Liver (tissue), 9 donors: ENCODE results near the gene PPP2R5A. TPM values are rescaled to one million over a fixed set of nuclear protein-coding genes. Genes with fewer than 3 reads are reported as not detected.
"Not testable (repeated sequence)": the region's sequence is repeated elsewhere in the genome, so short reads cannot be mapped to it uniquely, and the experiment has no call there.

Source experiments
- DNase-seq: peaks from one replicate; pipeline ENCODE4 v3.0.0-alpha.2; 2017; ENCODE audit warnings: low spot score
- H3K27ac ChIP-seq, 2 donors: one replicate each; pipeline ENCODE4 v1.7.0; 2013; ENCODE audit warnings: inconsistent platforms in 2 of 2, low read length in 2 of 2, control low read depth in 1 of 2, low read depth in 1 of 2, mild to moderate bottlenecking in 1 of 2
- H3K27me3 ChIP-seq, 4 donors: one replicate each; pipeline versions ENCODE4 v1.6.1 to v1.7.0; 2013; ENCODE audit warnings: low read length in 3 of 4, inconsistent platforms in 1 of 4, mild to moderate bottlenecking in 1 of 4, moderate library complexity in 1 of 4; ENCODE audit not compliant: control insufficient read depth in 4 of 4, insufficient read depth in 4 of 4
- H3K36me3 ChIP-seq, 4 donors: one replicate each; pipeline versions ENCODE4 v1.6.1 to v1.7.0; 2013; ENCODE audit warnings: low read length in 3 of 4, mild to moderate bottlenecking in 3 of 4, low read depth in 1 of 4, moderate library complexity in 1 of 4; ENCODE audit not compliant: control insufficient read depth in 4 of 4, insufficient read depth in 3 of 4
- H3K4me1 ChIP-seq, 4 donors: one replicate each; pipeline versions ENCODE4 v1.6.1 to v1.7.0; 2013; ENCODE audit warnings: low read length in 3 of 4, mild to moderate bottlenecking in 3 of 4, moderate library complexity in 1 of 4; ENCODE audit not compliant: control insufficient read depth in 4 of 4, insufficient read depth in 4 of 4
- H3K4me3 ChIP-seq, 3 donors: one replicate each; pipeline versions ENCODE4 v1.6.1 to v1.7.0; 2013; ENCODE audit warnings: low read length in 3 of 3, control low read depth in 1 of 3, low read depth in 1 of 3, mild to moderate bottlenecking in 1 of 3
- H3K9ac ChIP-seq, 2 donors: one replicate each; pipeline ENCODE4 v1.7.0; 2013; ENCODE audit warnings: low read length in 2 of 2, mild to moderate bottlenecking in 2 of 2, moderate library complexity in 2 of 2, control low read depth in 1 of 2, low read depth in 1 of 2
- H3K9me3 ChIP-seq, 4 donors: one replicate each; pipeline versions ENCODE4 v1.6.1 to v1.7.0; 2013; ENCODE audit warnings: low read length in 3 of 4; ENCODE audit not compliant: control insufficient read depth in 4 of 4
- EGR1 ChIP-seq, 2 donors: IDR thresholded peaks; 2 replicates each; pipeline ENCODE4 v1.6.1; 2016 to 2018; ENCODE audit warnings: antibody characterized with exemption in 2 of 2, low read depth in 2 of 2
- FOXA1 ChIP-seq: IDR thresholded peaks from 2 replicates; pipeline ENCODE4 v1.6.1; 2016; ENCODE audit warnings: antibody characterized with exemption
- GABPA ChIP-seq, 2 donors: IDR thresholded peaks in 1 of 2; conservative IDR thresholded peaks in 1 of 2; 2 replicates each; pipeline ENCODE4 v1.6.1; 2016; ENCODE audit warnings: antibody characterized with exemption in 2 of 2, mild to moderate bottlenecking in 1 of 2, moderate library complexity in 1 of 2
- HNF4A ChIP-seq, 2 donors: conservative IDR thresholded peaks; 2 replicates each; pipeline ENCODE4 v1.6.1; 2016; ENCODE audit warnings: antibody characterized with exemption in 2 of 2, mild to moderate bottlenecking in 2 of 2
- HNF4G ChIP-seq: IDR thresholded peaks from 2 replicates; pipeline ENCODE4 v1.6.1; 2016; ENCODE audit warnings: antibody characterized with exemption
- RAD21 ChIP-seq, 2 donors: IDR thresholded peaks; 2 replicates each; pipeline ENCODE4 v1.6.1; 2016; ENCODE audit warnings: antibody characterized with exemption in 2 of 2, mild to moderate bottlenecking in 2 of 2
- SP1 ChIP-seq: IDR thresholded peaks from 2 replicates; pipeline ENCODE4 v1.6.1; 2018; ENCODE audit warnings: antibody characterized with exemption, mild to moderate bottlenecking
- TAF1 ChIP-seq: conservative IDR thresholded peaks from 2 replicates; pipeline ENCODE4 v1.6.1; 2016; ENCODE audit warnings: antibody characterized with exemption, mild to moderate bottlenecking
- YY1 ChIP-seq: IDR thresholded peaks from 2 replicates; pipeline ENCODE4 v1.6.1; 2016; ENCODE audit warnings: antibody characterized with exemption, mild to moderate bottlenecking
- WGBS: extraction: QIAGEN DNeasy Blood & Tissue Kit; methylation state at CpG from one replicate; pipeline ENCODE4 v1.1.7; 2013; 5-methylcytosine and 5-hydroxymethylcytosine counted together
- polyA plus RNA-seq, 2 donors: library from polyadenylated mRNA; stranded (reverse) in 1 of 2; unstranded in 1 of 2; fragments of 200-250 nt in 1 of 2; fragments of >200 nt in 1 of 2; fragmentation: Nextera tagmentation in 1 of 2; extraction: Ambion mirVana in 1 of 2; gene quantifications; one replicate each; pipeline versions ENCODE4 v1.2.1 to v1.2.3, GENCODE V29; 2013 to 2015
- total RNA-seq, 2 donors: library from RNA; depleted of rRNA; stranded (reverse); fragments of >200 nt; gene quantifications; one replicate each; pipeline ENCODE4 v1.2.3, GENCODE V29; 2014
- TF ChIP-seq, protein P1 (sequence below): fragments of 150-350 bp; IDR thresholded peaks from 2 replicates; pipeline ENCODE4 v1.5.1; 2017; ENCODE audit warnings: improper control_type of control experiment, low read depth, low read length; ENCODE audit not compliant: missing input control
- TF ChIP-seq, protein P2 (sequence below): IDR thresholded peaks from 2 replicates; pipeline ENCODE4 v1.6.1; 2016; ENCODE audit warnings: antibody characterized with exemption
- TF ChIP-seq, protein P3 (sequence below): IDR thresholded peaks from 2 replicates; pipeline ENCODE4 v1.6.1; 2016; ENCODE audit warnings: antibody characterized with exemption
- TF ChIP-seq, protein P4 (sequence below): IDR thresholded peaks from 2 replicates; pipeline ENCODE4 v1.6.1; 2016; ENCODE audit warnings: antibody characterized with exemption, mild to moderate bottlenecking
- donor health status: healthy.
- donor health status: healthy.
- donor health status: healthy.
- donor health status: healthy.
- donor health status: healthy.

The PPP2R5A gene
- total and polyA plus RNA-seq, 4 donors: 22.9 to 40.7 (median 28.5) TPM

DNA sequence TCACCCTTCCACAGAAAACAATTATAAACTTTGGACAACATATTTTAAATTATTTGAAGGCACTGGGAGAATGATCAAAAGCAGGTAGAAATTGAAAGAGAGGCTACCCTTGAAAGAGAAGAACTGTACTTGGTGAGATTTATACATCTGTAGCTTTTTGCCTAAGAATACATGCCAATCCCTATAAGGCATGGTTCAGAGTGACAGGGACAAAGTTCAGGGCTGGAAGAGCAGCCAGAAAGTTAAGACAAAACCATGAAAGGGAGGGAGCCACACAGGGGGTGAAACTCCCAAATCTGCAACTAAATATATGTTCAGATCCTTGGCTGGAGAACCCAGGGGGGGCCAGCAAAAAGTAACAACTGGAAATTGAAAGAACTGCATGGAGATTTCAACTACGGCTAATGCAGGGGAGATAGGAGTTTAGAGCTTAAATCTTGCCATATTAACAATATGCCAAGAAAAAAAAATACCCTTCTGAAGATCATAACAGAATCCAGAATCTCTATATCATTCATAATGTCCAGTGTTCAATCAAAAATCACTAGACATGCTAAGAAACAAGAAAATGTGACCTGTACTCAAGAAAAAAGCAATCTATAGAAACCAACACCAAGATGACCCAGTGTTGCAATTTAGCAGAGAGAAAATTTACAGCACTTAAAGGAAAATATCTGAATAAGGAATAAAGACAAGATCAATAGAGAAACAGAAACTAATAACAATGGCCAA lies 103.9 kb downstream of the PPP2R5A start:
- peaks cover 0 to 5% (median 4%) of the 10 kb centered on the region in 4 donors for H3K36me3 ChIP-seq
- H3K4me3 ChIP-seq: no peak overlapping the region
- no peaks in the 10 kb centered on the region for H3K4me1 ChIP-seq
- no peak for TF ChIP-seq HNF4G
- no peak for TF ChIP-seq EGR1 (IDR thresholded peaks at IDR 0.05; ENCODE audit: low read depth in 2 of 2)
- 95% methylated on average over 1 of the region's 1 CpG for WGBS
- H3K9ac ChIP-seq: no peak overlapping the region
- H3K9me3 ChIP-seq: no peaks in the 10 kb centered on the region
- no peak for DNase-seq
- no peaks in the 10 kb centered on the region for H3K27me3 ChIP-seq
- no peak overlapping the region for H3K27ac ChIP-seq

DNA sequence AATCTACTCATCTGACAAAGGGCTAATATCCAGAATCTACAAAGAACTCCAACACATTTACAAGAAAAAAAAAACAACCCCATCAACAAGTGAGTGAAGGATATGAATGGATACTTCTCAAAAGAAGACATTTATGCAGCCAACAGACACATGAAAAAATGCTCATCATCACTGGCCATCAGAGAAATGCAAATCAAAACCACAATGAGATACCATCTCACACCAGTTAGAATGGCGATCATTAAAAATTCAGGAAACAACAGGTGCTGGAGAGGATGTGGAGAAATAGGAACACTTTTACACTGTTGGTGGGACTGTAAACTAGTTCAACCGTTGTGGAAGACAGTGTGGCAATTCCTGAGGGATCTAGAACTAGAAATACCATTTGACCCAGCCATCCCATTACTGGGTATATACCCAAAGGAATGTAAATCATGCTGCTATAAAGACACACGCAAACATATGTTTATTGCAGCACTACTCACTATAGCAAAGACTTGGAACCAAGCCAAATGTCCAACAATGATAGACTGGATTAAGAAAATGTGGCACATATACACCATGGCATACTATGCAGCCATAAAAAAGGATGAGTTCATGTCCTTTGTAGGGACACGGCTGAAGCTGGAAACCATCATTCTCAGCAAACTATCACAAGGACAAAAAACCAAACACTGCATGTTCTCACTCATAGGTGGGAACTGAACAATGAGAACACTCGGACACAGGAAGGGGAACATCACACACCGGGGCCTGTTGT lies 110.6 kb downstream of the PPP2R5A start:
- peak overlapping the region in 1 of 3 donors; percentile 23 for H3K4me3 ChIP-seq
- H3K36me3 ChIP-seq, H3K4me1 ChIP-seq, H3K27ac ChIP-seq, H3K9ac ChIP-seq, H3K27me3 ChIP-seq, H3K9me3 ChIP-seq, DNase-seq: not testable (repeated sequence)
- WGBS: 97% methylated on average over 5 of the region's 6 CpGs

DNA sequence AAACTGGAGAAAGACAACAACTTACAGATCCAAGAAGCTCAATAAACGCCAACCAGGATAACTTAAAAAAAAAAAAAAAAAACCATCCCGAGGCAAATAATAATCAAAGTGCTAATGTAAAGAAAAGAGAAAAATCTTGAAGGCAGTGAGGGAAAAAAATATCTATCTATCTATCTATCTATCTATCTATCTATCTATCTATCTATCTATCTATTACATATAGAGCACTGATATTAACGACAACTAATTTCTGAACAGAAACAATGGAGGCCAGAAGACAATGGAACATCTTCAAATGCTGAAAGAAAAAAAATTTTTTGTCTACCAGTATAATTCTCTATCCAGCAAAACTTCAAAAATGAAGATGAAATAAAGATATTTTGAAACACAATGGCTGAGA lies 111.4 kb downstream of the PPP2R5A start:
- no peaks in the 10 kb centered on the region for H3K4me1 ChIP-seq

More for the DNA sequence above, 111.4 kb downstream of the PPP2R5A start:
- Histone ChIP-seq H3K9ac (no peak overlapping the region), H3K27me3 (no peaks in the 10 kb centered on the region), H3K4me3 (no peak overlapping the region), H3K9me3 (peaks cover 0 to 2% (median under 1%) of the 10 kb centered on the region in 4 donors), H3K27ac (no peak overlapping the region), H3K36me3 (peaks cover 0 to 1% (median 0%) of the 10 kb centered on the region in 4 donors)
- DNase-seq: no peak
- TF ChIP-seq FOXA1: no peak
- TF ChIP-seq, protein P1, sequence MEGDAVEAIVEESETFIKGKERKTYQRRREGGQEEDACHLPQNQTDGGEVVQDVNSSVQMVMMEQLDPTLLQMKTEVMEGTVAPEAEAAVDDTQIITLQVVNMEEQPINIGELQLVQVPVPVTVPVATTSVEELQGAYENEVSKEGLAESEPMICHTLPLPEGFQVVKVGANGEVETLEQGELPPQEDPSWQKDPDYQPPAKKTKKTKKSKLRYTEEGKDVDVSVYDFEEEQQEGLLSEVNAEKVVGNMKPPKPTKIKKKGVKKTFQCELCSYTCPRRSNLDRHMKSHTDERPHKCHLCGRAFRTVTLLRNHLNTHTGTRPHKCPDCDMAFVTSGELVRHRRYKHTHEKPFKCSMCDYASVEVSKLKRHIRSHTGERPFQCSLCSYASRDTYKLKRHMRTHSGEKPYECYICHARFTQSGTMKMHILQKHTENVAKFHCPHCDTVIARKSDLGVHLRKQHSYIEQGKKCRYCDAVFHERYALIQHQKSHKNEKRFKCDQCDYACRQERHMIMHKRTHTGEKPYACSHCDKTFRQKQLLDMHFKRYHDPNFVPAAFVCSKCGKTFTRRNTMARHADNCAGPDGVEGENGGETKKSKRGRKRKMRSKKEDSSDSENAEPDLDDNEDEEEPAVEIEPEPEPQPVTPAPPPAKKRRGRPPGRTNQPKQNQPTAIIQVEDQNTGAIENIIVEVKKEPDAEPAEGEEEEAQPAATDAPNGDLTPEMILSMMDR: no peak
- TF ChIP-seq, protein P2, sequence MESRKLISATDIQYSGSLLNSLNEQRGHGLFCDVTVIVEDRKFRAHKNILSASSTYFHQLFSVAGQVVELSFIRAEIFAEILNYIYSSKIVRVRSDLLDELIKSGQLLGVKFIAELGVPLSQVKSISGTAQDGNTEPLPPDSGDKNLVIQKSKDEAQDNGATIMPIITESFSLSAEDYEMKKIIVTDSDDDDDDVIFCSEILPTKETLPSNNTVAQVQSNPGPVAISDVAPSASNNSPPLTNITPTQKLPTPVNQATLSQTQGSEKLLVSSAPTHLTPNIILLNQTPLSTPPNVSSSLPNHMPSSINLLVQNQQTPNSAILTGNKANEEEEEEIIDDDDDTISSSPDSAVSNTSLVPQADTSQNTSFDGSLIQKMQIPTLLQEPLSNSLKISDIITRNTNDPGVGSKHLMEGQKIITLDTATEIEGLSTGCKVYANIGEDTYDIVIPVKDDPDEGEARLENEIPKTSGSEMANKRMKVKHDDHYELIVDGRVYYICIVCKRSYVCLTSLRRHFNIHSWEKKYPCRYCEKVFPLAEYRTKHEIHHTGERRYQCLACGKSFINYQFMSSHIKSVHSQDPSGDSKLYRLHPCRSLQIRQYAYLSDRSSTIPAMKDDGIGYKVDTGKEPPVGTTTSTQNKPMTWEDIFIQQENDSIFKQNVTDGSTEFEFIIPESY: no peak
- TF ChIP-seq, protein P3, sequence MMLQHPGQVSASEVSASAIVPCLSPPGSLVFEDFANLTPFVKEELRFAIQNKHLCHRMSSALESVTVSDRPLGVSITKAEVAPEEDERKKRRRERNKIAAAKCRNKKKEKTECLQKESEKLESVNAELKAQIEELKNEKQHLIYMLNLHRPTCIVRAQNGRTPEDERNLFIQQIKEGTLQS: no peak
- TF ChIP-seq HNF4G: no peak
- TF ChIP-seq EGR1 (IDR thresholded peaks at IDR 0.05; ENCODE audit: low read depth in 2 of 2): no peak
- no peak for TF ChIP-seq HNF4A (conservative IDR thresholded peaks at IDR 0.05)
- no peak for TF ChIP-seq TAF1
- TF ChIP-seq GABPA (IDR thresholded peaks at IDR 0.05 in 1 of 2, conservative IDR thresholded peaks at IDR 0.05 in 1 of 2): no peak
- no peak for TF ChIP-seq RAD21 (IDR thresholded peaks at IDR 0.05)
- TF ChIP-seq YY1: no peak
- TF ChIP-seq, protein P4, sequence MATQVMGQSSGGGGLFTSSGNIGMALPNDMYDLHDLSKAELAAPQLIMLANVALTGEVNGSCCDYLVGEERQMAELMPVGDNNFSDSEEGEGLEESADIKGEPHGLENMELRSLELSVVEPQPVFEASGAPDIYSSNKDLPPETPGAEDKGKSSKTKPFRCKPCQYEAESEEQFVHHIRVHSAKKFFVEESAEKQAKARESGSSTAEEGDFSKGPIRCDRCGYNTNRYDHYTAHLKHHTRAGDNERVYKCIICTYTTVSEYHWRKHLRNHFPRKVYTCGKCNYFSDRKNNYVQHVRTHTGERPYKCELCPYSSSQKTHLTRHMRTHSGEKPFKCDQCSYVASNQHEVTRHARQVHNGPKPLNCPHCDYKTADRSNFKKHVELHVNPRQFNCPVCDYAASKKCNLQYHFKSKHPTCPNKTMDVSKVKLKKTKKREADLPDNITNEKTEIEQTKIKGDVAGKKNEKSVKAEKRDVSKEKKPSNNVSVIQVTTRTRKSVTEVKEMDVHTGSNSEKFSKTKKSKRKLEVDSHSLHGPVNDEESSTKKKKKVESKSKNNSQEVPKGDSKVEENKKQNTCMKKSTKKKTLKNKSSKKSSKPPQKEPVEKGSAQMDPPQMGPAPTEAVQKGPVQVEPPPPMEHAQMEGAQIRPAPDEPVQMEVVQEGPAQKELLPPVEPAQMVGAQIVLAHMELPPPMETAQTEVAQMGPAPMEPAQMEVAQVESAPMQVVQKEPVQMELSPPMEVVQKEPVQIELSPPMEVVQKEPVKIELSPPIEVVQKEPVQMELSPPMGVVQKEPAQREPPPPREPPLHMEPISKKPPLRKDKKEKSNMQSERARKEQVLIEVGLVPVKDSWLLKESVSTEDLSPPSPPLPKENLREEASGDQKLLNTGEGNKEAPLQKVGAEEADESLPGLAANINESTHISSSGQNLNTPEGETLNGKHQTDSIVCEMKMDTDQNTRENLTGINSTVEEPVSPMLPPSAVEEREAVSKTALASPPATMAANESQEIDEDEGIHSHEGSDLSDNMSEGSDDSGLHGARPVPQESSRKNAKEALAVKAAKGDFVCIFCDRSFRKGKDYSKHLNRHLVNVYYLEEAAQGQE: no peak
- TF ChIP-seq SP1: no peak
- WGBS: 98% methylated on average over 3 of the region's 3 CpGs
